ENCODE data around the gene ERAP2.

DNA sequence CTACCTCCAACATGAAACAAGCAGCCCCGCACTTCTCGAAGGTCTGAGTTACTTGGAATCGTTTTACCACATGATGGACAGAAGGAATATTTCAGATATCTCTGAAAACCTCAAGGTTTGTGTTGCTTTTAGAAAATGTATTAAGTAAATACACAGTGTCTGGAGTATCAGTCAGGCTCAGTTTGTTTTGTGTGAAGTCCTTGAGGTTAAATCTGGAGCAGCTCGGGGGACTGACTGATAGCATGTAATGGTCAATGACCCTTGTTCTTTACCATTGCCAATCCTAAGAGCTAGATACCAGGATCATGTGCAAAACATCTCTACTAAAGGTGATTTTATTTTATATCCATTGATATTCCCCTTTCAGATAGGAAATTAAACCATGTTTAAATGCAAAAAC lies 32.7 kb downstream of the ERAP2 start:
- TF ChIP-seq, protein P1, sequence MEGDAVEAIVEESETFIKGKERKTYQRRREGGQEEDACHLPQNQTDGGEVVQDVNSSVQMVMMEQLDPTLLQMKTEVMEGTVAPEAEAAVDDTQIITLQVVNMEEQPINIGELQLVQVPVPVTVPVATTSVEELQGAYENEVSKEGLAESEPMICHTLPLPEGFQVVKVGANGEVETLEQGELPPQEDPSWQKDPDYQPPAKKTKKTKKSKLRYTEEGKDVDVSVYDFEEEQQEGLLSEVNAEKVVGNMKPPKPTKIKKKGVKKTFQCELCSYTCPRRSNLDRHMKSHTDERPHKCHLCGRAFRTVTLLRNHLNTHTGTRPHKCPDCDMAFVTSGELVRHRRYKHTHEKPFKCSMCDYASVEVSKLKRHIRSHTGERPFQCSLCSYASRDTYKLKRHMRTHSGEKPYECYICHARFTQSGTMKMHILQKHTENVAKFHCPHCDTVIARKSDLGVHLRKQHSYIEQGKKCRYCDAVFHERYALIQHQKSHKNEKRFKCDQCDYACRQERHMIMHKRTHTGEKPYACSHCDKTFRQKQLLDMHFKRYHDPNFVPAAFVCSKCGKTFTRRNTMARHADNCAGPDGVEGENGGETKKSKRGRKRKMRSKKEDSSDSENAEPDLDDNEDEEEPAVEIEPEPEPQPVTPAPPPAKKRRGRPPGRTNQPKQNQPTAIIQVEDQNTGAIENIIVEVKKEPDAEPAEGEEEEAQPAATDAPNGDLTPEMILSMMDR (IDR thresholded peaks at IDR 0.05), result no peak
- TF ChIP-seq POLR2A (IDR thresholded peaks at IDR 0.05) (no peak), POLR2AphosphoS5 (IDR thresholded peaks at IDR 0.05) (no peak), EP300 (IDR thresholded peaks at IDR 0.05) (no peak)

Measured in sigmoid colon (tissue), 4 donors.